GM18867 (cell line): ENCODE data around the gene KRTAP9-3.
"Not testable (repeated sequence)": the region's sequence is repeated elsewhere in the genome, so short reads cannot be mapped to it uniquely, and the experiment has no call there.

ENCODE experiments used
- ATAC-seq: cut with Tn5 transposase; IDR thresholded peaks from one replicate; pipeline ENCODE4 v1.9.1; 2021; ENCODE audit warnings: mild to moderate bottlenecking, moderate library complexity; ENCODE audit not compliant: unreplicated experiment

Gene KRTAP9-3

DNA sequence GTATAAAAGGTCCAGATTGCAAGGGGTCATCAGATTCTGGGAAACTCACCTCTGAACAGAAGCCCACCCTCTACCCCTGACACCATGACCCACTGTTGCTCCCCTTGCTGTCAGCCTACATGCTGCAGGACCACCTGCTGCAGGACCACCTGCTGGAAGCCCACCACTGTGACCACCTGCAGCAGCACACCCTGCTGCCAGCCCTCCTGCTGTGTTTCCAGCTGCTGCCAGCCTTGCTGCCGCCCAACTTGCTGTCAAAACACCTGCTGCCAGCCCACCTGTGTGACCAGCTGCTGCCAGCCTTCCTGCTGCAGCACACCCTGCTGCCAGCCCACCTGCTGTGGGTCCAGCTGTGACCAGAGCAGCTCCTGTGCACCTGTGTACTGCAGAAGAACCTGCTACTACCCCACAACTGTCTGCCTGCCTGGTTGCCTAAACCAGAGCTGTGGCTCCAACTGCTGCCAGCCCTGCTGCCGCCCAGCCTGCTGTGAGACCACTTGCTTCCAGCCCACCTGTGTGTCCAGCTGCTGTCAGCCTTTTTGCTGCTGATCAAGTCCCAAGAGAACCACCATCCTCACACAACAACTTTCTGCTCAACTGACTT lies 17.5 kb downstream of the KRTAP9-3 start, which contains the start of gene KRTAP9-4:
KRTAP9-4 (plus strand) TSS at position 51 of the 604 bp plus-strand sequence; CDS start at position 85, 34 bp downstream.
- ATAC-seq: not testable (repeated sequence)

DNA sequence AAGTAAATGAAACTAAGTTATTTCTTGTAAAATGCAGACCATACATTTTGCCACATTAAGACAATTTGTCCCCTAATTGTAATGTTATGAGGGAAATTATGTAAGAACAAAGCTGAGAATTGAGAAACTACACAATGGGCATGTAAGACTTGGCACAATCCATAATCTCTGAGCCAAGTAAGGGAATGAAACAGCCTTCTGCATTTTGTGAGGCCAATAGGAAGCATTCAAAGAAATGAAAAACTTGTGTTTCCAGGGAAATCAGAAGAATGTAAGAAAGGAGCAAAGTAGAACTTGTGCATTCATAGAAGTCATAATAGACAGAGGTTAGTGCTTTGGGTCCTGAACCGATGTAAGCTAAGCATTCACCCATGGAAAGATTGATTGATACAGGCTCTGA lies 19.0 kb downstream of the KRTAP9-3 start:
- no peak for ATAC-seq

DNA sequence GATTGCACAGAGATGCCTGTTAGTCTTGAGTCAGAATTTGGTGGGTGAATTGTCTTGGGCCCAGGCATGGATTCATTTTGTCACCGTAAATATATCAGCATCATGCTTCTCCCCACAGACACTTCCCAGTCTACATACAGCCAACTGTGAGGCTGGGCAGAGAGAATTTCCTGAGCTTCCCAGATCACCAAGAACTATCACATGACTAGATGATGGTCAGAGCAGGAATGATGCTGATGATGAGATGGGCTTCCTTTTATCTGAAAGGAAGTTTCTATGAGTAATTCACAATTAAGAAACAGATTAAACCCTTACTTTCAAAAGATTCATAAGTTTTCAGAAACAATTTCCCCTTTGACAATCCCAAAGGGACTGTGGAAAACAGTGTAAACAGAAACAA lies 22.6 kb downstream of the KRTAP9-3 start:
- ATAC-seq: no peak

DNA sequence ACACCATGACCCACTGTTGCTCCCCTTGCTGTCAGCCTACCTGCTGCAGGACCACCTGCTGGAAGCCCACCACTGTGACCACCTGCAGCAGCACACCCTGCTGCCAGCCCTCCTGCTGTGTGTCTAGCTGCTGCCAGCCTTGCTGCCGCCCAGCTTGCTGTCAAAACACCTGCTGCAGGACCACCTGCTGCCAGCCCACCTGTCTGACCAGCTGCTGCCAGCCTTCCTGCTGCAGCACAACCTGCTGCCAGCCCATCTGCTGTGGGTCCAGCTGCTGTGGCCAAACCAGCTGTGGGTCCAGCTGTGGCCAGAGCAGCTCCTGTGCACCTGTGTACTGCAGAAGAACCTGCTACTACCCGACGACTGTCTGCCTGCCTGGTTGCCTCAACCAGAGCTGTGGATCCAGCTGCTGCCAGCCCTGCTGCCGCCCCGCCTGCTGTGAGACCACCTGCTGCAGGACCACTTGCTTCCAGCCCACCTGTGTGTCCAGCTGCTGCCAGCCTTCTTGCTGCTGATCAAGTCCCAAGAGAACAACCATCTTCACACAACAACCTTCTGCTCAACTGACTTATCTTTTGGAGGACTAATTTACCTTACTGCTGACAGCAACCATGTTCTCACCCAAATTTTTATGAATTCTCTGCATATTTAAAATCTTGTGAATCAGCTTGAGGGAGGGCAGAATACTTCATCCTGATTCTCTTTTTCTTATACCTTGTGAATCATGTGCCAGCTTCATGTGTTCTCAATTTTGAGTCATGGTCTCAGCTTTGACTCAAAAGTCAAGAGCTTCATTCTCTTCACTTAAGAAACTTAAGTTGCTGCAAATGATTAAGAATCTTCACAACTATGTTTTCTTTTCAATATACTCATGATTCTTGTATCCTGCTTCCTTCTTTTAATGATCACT lies 23.4 kb downstream of the KRTAP9-3 start, which contains the start of gene KRTAP9-9:
KRTAP9-9 (plus strand) TSS at position 4 of the 910 bp plus-strand sequence.
- ATAC-seq: not testable (repeated sequence)

DNA sequence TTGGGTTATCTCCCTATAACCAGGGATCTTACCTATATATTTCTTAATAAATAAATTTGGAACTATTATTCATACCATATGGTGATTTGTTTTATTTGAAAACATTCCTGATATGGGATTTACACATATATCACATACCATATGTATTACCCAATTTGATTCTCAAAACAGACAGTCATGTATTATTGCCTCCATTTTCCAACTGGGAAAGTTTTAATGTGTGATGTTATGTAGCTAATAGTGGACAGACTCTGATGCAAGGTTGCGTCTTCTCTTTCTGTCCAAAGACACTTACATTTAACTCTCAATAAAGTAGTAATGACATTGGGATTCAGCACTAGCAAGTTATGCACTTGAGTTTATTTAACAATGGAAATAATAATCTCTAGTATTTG lies 24.0 kb downstream of the KRTAP9-3 start:
- ATAC-seq: no peak

DNA sequence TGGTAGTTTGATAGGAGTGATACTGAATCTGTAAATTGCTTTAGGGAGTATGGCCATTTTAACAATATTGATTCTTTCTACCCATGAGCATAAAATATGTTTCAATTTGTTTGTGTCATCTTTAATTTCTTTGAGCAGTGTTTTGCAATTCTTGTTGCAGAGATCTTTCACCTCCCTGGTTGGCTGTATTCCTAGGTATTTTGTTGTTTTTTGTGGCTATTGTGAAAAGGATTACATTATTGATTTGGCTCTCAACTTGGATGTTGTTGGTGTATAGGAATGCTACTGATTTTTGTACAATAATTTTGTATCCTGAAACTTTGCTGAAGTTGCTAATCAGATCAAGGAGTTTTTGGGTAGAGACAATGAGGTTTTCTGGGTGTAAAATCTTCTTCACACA lies 26.2 kb downstream of the KRTAP9-3 start:
- ATAC-seq: no peak

DNA sequence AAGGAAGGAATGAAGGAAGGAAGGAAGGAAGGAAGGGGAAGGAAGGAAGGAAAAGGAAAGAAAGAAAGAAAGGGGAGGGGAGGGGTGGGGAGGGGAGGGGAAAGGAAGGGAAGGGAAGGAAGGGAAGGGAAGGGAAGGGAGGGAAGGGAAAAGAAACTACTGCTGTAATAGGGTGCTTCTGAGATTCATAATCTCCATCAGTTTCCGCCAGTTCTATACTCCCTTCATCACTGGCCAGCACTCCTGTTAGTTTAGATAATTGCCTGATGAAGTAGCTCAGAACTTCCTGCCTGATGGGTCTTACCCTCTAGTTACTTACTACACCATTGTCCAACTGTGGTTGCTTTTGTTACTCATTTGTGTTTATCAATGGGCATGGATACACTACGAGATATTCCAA lies 31.0 kb downstream of the KRTAP9-3 start:
- ATAC-seq: no peak

DNA sequence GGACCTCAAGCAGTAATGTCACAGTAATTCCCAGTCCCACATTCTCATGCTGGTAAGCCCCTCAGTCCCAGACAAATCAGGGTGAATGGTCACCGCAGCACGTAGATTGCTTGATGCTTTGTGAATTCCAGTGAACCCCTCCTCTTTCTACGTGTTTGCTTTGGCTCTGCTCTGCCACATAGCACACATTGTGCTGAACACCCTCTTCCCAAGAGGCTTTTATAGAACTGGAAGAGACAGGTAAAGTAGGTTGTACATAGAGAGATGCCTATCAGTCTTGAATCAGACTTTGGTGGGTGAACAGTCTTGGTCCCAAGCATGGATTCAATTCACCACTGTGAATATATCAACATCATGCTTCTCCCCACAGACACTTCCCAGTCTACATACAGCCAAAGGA lies 32.4 kb downstream of the KRTAP9-3 start:
- ATAC-seq: no peak

DNA sequence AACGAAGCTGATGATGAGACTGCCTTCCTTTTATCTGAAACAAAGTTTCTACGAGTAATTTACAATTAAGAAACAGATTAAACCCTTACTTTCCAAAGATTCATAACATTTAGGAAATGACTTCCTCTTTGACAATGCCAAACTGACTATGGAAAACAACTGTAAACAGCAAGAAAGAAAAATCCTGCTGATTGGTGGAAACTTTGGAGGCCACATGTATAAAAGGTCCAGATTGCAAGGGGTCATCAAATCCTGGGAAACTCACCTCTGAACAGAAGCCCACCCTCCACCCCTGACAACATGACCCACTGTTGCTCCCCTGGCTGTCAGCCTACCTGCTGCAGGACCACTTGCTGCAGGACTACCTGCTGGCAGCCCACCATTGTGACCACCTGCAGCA lies 32.8 kb downstream of the KRTAP9-3 start, which contains the start of gene KRTAP9-6:
KRTAP9-6 (plus strand) TSS at position 301 of the 400 bp plus-strand sequence; CDS start at position 301, 0 bp downstream.
- ATAC-seq: no peak

DNA sequence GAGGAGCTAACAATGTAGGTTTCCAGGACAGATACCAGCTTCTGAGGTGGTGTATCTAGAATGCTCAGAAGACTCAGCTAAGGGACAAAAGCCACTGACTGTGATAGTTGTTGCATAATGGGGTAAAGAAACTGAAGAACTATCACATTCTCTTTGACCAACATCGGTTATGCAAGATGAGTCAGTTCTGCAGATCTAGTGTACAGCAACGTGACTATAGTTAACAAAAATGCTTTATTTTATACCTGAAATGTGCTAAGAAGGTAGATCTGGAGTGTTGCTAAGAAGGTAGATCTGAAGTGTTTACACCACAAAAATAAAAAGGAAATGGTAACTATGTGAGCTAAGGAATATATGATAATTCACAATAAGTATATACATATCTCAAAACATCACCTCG lies 35.5 kb downstream of the KRTAP9-3 start:
- no peak for ATAC-seq

DNA sequence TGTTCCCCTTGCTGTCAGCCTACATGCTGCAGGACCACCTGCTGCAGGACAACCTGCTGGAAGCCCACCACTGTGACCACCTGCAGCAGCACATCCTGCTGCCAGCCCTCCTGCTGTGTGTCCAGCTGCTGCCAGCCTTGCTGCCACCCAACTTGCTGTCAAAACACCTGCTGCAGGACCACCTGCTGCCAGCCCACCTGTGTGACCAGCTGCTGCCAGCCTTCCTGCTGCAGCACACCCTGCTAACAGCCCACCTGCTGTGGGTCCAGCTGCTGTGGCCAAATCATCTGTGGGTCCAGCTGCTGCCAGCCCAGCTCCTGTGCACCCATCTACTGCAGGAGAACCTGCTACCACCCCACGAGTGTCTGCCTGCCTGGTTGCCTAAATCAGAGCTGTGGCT lies 39.1 kb downstream of the KRTAP9-3 start:
- not testable (repeated sequence) for ATAC-seq

DNA sequence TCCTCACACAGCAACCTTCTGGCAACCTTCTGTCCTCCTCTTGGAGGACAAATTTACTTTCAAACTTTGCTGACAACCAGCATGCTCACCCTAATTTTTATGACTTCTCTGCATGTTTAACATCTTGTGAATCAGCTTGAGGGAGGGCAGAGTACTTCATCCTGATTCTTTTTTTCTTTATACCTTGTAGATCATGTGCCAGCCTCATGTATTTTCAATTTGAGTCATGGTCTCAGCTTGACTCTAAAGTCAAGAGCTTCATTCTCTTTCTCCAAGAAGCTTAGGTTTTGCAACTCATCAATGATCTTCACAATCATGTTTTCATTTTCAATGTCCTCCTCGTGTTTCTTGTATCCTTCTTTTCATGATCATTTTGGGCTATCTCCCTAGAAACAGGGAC lies 39.6 kb downstream of the KRTAP9-3 start:
- no peak for ATAC-seq

DNA sequence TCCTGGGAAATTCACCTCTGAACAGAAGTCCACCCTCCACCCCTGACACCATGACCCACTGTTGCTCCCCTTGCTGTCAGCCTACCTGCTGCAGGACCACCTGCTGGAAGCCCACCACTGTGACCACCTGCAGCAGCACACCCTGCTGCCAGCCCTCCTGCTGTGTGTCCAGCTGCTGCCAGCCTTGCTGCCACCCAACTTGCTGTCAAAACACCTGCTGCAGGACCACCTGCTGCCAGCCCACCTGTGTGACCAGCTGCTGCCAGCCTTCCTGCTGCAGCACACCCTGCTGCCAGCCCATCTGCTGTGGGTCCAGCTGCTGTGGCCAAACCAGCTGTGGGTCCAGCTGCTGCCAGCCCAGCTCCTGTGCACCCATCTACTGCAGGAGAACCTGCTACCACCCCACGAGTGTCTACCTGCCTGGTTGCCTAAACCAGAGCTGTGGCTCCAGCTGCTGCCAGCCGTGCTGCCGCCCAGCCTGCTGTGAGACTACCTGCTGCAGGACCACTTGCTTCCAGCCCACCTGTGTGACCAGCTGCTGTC lies 43.5 kb downstream of the KRTAP9-3 start, which contains the start of gene KRTAP9-7:
KRTAP9-7 (plus strand) TSS at position 51 of the 543 bp plus-strand sequence; CDS start at position 51, 0 bp downstream.
- ATAC-seq: not testable (repeated sequence)

DNA sequence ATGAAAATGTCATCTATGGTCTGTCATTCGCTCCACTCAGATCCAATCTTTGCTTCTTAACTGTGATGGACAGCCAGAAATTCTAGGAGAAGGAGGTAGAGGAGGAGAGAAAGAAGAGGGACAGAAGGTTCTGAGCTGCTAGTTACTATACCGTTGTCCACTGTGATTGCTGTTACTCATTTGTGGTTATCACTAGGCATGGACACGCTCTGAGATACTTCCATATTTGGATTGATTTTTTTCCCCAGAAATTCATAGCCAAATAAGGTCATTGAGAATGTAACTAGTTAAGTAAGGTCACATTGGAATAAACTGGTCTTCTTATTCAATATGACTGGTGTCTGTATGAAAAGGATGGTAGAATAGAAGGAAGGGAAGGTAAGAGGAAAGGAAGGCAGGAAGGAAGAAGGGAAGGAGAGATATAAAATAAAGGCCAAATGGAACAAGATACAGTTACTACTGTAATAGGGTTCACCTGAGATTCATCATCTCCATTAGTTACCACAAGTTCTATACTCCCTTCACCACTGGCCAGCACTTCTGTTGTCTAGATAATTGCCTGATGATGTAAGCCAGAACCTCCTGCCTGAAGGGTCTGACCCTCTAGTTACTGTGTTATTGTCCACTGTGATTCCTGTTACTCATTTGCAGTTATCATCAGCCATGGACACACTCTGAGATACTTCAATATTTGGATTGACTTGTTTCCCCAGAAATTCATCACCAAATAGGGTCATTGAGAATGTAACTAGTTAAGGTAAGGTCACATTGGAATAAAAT lies 46.1 kb downstream of the KRTAP9-3 start:
- ATAC-seq: no peak
